AG09309 (cell line): ENCODE measurements around the gene DESI1.
"Not testable (repeated sequence)": the region's sequence is repeated elsewhere in the genome, so short reads cannot be mapped to it uniquely, and the experiment has no call there.

Source experiments
- DNase-seq: peaks from one replicate; pipeline ENCODE4 v3.0.0-alpha.2; 2010; ENCODE audit warnings: low read depth
- H3K4me3 ChIP-seq: 2 replicates; pipeline ENCODE4 v1.5.1; 2011; ENCODE audit warnings: mild to moderate bottlenecking, low read depth, low read length, moderate library complexity; ENCODE audit not compliant: control insufficient read depth
- CTCF ChIP-seq: IDR thresholded peaks from 2 replicates; pipeline ENCODE4 v1.5.1; 2011; ENCODE audit warnings: mild to moderate bottlenecking, low read depth, low read length, inconsistent platforms; ENCODE audit not compliant: insufficient read depth, control insufficient read depth; ENCODE audit errors: missing control alignments

Gene DESI1

GRCh38 chr22:41563051-41563711, 57.7 kb downstream of the DESI1 start:
- H3K4me3 ChIP-seq = peak overlapping the region; percentile 14; the same call in 1 of the 2 replicates
- no peak for TF ChIP-seq CTCF
- no peak for DNase-seq

- no peak for TF ChIP-seq CTCF
- no peak overlapping the region for H3K4me3 ChIP-seq
- no peak for DNase-seq
Measured at GRCh38 chr22:41562461-41562860, 58.4 kb downstream of the DESI1 start.

GRCh38 chr22:41561788-41562187, 59.1 kb downstream of the DESI1 start:
- TF ChIP-seq CTCF = no peak
- no peak overlapping the region for H3K4me3 ChIP-seq
- DNase-seq = no peak

GRCh38 chr22:41561335-41561734, 59.5 kb downstream of the DESI1 start:
- no peak for TF ChIP-seq CTCF
- DNase-seq = no peak
- no peak overlapping the region for H3K4me3 ChIP-seq

- no peak for DNase-seq
- TF ChIP-seq CTCF = no peak
- H3K4me3 ChIP-seq = no peak overlapping the region
Measured at GRCh38 chr22:41560095-41560471, 60.8 kb downstream of the DESI1 start.

- not testable (repeated sequence) for H3K4me3 ChIP-seq, DNase-seq
Measured at GRCh38 chr22:41558241-41558630, 62.6 kb downstream of the DESI1 start.

GRCh38 chr22:41557401-41558240, 63.2 kb downstream of the DESI1 start:
- H3K4me3 ChIP-seq = no peak overlapping the region
- no peak for TF ChIP-seq CTCF
- DNase-seq = peak; percentile 51
